Chondrocyte (in vitro differentiated cells): ENCODE results near the gene SERPINA12. TPM values are rescaled to one million over a fixed set of nuclear protein-coding genes. Genes with fewer than 3 reads are reported as not detected.
"Not testable (repeated sequence)": the region's sequence is repeated elsewhere in the genome, so short reads cannot be mapped to it uniquely, and the experiment has no call there.

Experiments used
- DNase-seq: peaks from one replicate; pipeline ENCODE4 v3.0.0; 2021; ENCODE audit warnings: mixed read lengths, low spot score
- H3K27ac Mint-ChIP-seq: one replicate; pipeline ENCODE4 v1.8.0; 2021; ENCODE audit warnings: mild to moderate bottlenecking, moderate library complexity, mixed read lengths; ENCODE audit not compliant: unreplicated experiment
- H3K27me3 Mint-ChIP-seq: 2 replicates; pipeline ENCODE4 v1.8.0; 2021; ENCODE audit warnings: low read depth, mixed read lengths
- H3K36me3 Mint-ChIP-seq: 2 replicates; pipeline ENCODE4 v1.8.0; 2021; ENCODE audit warnings: low read depth, mixed read lengths
- H3K4me1 Mint-ChIP-seq: 2 replicates; pipeline ENCODE4 v1.8.0; 2021; ENCODE audit warnings: low read depth, mild to moderate bottlenecking, mixed read lengths
- H3K4me3 Mint-ChIP-seq: one replicate; pipeline ENCODE4 v1.8.0; 2021; ENCODE audit warnings: mild to moderate bottlenecking, moderate library complexity, mixed read lengths; ENCODE audit not compliant: unreplicated experiment
- H3K9me3 Mint-ChIP-seq: 2 replicates; pipeline ENCODE4 v1.8.0; 2021; ENCODE audit warnings: low read depth, mixed read lengths
- total RNA-seq: library from RNA; stranded (reverse); gene quantifications from 3 replicates; pipeline ENCODE4 v1.2.1, GENCODE V29; 2021
- TF ChIP-seq, protein P1 (sequence below): fragments of 200-600 bp; sonication (generic); IDR thresholded peaks from 2 replicates; pipeline ENCODE4 v1.5.0; 2021; ENCODE audit warnings: antibody characterized with exemption, mild to moderate bottlenecking, moderate library complexity

SERPINA12 gene
- total RNA-seq, 1 donor from 2014 or later: not detected

DNA sequence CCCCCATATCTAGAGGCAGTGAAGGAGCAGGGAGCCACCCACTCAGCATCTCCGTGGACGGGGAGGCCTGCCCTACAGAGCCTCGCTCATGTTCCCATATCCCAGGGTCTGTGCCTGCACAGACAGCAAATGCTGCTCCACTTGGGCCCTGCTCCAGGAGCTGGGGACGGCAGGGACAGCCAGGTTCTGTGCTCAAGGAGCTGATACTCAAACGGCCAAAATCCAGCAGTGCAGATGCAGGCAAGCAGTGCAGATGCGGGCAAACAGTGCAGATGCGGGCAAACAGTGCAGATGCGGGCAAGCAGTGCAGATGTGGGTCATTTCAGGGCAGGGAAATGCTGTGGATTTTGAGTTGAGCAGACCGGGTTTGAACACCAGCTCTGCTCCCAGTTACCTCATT lies 6.2 kb upstream of the SERPINA12 start:
- H3K27me3 Mint-ChIP-seq: peaks cover 18% of the 10 kb centered on the region
- H3K9me3 Mint-ChIP-seq: no peaks in the 10 kb centered on the region

DNA sequence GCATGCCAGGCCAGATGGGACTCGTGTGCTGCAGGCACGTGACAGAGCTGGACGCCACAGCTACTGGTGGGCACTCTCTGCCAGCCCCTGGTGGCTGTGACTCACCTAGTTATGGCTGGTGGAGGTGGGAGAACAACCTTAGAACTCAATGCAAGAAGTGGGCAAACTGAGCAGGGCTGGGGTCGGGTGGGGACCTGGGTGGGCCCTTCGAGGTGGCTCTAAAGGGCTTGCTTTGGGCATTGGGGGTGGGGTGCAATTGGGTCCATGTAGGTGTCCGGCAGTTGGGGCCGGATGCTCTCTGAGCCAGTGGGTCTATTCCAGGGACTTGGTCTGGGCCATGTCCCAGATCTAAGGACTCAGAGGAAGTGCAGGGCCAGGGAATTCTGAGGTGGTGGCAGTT lies 5.1 kb upstream of the SERPINA12 start:
- no peak for DNase-seq

More for the DNA sequence above, 6.2 kb upstream of the SERPINA12 start:
- no peaks in the 10 kb centered on the region for H3K36me3 Mint-ChIP-seq
- TF ChIP-seq, protein P1, sequence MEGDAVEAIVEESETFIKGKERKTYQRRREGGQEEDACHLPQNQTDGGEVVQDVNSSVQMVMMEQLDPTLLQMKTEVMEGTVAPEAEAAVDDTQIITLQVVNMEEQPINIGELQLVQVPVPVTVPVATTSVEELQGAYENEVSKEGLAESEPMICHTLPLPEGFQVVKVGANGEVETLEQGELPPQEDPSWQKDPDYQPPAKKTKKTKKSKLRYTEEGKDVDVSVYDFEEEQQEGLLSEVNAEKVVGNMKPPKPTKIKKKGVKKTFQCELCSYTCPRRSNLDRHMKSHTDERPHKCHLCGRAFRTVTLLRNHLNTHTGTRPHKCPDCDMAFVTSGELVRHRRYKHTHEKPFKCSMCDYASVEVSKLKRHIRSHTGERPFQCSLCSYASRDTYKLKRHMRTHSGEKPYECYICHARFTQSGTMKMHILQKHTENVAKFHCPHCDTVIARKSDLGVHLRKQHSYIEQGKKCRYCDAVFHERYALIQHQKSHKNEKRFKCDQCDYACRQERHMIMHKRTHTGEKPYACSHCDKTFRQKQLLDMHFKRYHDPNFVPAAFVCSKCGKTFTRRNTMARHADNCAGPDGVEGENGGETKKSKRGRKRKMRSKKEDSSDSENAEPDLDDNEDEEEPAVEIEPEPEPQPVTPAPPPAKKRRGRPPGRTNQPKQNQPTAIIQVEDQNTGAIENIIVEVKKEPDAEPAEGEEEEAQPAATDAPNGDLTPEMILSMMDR: no peak
- no peak overlapping the region for H3K4me3 Mint-ChIP-seq
- H3K4me1 Mint-ChIP-seq: peaks cover 10% of the 10 kb centered on the region
- DNase-seq: no peak
- no peak overlapping the region for H3K27ac Mint-ChIP-seq

DNA sequence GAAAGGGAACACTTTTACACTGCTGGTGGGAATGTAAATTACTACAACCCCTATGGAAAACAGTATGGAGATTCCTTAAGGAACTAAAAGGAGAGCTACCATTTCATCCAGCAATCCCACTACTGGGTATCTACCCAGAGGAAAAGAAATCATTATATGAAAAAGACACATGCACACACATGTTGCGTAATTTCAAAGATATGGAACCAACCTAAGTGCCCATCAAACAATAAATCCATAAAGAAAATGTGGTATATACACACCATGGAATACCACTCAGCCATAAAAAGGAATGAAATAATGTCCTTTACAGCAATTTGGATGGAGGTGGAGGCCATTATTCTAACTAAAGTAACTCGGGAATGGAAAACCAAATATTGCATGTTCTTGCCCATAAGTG lies 1.2 kb upstream of the SERPINA12 start:
- not testable (repeated sequence) for H3K36me3 Mint-ChIP-seq, H3K9me3 Mint-ChIP-seq, DNase-seq, H3K4me1 Mint-ChIP-seq, H3K4me3 Mint-ChIP-seq, H3K27ac Mint-ChIP-seq
- peaks cover 15% of the 10 kb centered on the region for H3K27me3 Mint-ChIP-seq

More for the DNA sequence above, 5.1 kb upstream of the SERPINA12 start:
- H3K9me3 Mint-ChIP-seq: no peaks in the 10 kb centered on the region
- no peak overlapping the region for H3K27ac Mint-ChIP-seq
- TF ChIP-seq, protein P1: no peak
- H3K27me3 Mint-ChIP-seq: peaks cover 18% of the 10 kb centered on the region
- H3K4me3 Mint-ChIP-seq: no peak overlapping the region
- H3K36me3 Mint-ChIP-seq: no peaks in the 10 kb centered on the region
- H3K4me1 Mint-ChIP-seq: peaks cover 10% of the 10 kb centered on the region

DNA sequence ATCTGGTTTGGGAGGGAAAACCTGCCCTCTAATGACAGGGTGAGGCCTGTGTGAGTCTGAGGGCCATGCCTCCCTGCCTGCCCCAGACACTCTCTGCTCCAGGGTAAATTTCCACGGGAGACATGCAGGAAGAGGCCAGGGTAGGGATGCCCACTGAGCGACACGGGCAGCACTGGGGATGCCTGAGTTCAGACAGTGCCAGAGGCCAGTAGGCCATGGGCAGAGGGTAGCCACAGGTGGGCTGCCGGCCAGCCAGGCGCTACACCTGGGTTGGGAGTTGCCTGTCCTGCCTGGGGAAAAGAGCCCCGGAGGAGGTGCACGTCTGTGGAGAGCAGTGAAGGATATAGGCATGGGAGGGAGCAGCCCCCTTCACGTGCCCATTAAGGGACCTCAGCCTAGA lies 3.6 kb downstream of the SERPINA12 start:
- Mint-ChIP-seq H3K4me3 (no peak overlapping the region), H3K36me3 (no peaks in the 10 kb centered on the region), H3K4me1 (peaks cover 2% of the 10 kb centered on the region), H3K27ac (no peak overlapping the region), H3K27me3 (peaks cover 5% of the 10 kb centered on the region), H3K9me3 (no peaks in the 10 kb centered on the region)
- peak; percentile 67 for DNase-seq
- TF ChIP-seq, protein P1: no peak

DNA sequence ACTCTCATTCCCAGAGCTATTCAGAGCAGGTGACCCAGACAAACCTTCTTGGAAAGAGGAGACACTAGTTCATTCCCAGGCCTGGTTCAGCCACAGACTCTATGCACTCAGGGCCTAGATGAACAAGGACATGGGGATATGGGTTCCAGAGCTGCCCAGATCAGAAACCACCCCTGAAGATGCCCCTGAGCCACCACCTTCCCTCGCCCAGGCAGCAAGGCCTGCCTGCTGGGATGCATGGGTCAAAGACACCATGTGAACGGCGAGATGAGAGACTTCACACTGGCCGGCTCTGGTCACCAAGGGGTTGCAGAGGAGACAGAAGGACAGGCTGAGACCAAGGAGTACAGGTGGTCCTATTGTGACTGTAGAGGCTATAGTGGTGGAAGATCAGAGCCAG lies 4.1 kb downstream of the SERPINA12 start:
- TF ChIP-seq, protein P1: no peak
- Mint-ChIP-seq H3K9me3 (no peaks in the 10 kb centered on the region), H3K4me1 (peaks cover 2% of the 10 kb centered on the region), H3K27ac (no peak overlapping the region), H3K4me3 (no peak overlapping the region), H3K36me3 (no peaks in the 10 kb centered on the region), H3K27me3 (peaks cover 6% of the 10 kb centered on the region)
- DNase-seq: peak; percentile 52
